ENCODE measurements around the gene FOSB. TPM values are rescaled to one million over a fixed set of nuclear protein-coding genes. Genes with fewer than 3 reads are reported as not detected.
A peak's percentile ranks its signal among the peaks of the same experiment; 100 is the strongest.

The FOSB gene
- total and polyA plus RNA-seq, 4 donors, result 0.18 to 1.3 (median 0.40) TPM

DNA sequence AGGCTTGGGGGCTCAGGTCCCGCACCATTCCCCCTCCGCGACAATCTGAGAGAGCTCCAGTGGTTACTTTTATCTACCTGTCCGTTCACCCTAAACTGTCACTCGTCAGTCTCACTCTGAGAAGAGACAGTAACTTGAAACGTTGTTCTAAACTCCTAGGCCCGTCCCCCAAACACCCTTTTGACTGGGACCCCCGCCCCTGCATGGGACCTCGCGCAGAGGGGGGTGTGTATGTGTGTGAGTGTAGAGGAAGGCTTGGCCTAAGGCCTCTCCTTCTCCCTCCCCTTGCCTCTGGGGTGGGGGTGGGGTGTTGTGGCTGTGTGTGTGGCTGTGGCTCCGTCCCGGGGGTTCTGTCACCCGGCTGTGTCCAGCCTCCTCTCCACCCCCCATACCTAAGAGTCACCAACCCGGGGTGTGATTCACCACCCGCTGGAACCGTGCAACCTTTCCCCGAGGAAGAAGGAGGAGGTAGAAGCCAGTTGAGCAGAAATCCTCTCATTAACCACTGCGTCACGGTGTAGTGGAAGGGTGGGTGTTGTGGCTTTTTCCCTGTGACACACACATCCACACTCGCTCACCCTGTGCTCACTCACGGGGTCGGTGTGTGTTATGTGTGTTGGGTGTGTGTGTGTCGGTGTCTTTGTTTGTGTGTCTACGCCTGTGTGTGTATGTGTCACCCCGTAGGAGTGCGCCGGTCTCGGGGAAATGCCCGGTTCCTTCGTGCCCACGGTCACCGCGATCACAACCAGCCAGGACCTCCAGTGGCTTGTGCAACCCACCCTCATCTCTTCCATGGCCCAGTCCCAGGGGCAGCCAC is 2.4 kb downstream of the FOSB start:
- DNase-seq (ENCODE audit: low spot score), result no peak
- Histone ChIP-seq H3K9me3 (ENCODE audit: control insufficient read depth in 4 of 4, low read length in 3 of 4) (no peaks in the 10 kb centered on the region), H3K27ac (ENCODE audit: low read depth in 1 of 2, low read length in 2 of 2) (peak overlapping the region; percentile 86 to 92), H3K36me3 (ENCODE audit: control insufficient read depth in 4 of 4, insufficient read depth in 3 of 4, low read depth in 1 of 4, low read length in 3 of 4) (no peaks in the 10 kb centered on the region), H3K9ac (ENCODE audit: low read depth in 1 of 2, low read length in 2 of 2) (no peak overlapping the region), H3K4me3 (ENCODE audit: low read depth in 1 of 3, low read length in 3 of 3) (peak overlapping the region; percentile 51 to 93 (median 67)), H3K4me1 (ENCODE audit: control insufficient read depth in 4 of 4, insufficient read depth in 4 of 4, low read length in 3 of 4) (peaks cover 8 to 46% (median 21%) of the 10 kb centered on the region in 4 donors), H3K27me3 (ENCODE audit: control insufficient read depth in 4 of 4, insufficient read depth in 4 of 4, low read length in 3 of 4) (peaks cover 0 to 4% (median 2%) of the 10 kb centered on the region in 4 donors)
- TF ChIP-seq FOXA2 (IDR thresholded peaks at IDR 0.05), result no peak
- TF ChIP-seq, protein P1, sequence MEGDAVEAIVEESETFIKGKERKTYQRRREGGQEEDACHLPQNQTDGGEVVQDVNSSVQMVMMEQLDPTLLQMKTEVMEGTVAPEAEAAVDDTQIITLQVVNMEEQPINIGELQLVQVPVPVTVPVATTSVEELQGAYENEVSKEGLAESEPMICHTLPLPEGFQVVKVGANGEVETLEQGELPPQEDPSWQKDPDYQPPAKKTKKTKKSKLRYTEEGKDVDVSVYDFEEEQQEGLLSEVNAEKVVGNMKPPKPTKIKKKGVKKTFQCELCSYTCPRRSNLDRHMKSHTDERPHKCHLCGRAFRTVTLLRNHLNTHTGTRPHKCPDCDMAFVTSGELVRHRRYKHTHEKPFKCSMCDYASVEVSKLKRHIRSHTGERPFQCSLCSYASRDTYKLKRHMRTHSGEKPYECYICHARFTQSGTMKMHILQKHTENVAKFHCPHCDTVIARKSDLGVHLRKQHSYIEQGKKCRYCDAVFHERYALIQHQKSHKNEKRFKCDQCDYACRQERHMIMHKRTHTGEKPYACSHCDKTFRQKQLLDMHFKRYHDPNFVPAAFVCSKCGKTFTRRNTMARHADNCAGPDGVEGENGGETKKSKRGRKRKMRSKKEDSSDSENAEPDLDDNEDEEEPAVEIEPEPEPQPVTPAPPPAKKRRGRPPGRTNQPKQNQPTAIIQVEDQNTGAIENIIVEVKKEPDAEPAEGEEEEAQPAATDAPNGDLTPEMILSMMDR (IDR thresholded peaks at IDR 0.05; ENCODE audit: low read depth, low read length, missing input control), result no peak
- TF ChIP-seq GABPA (IDR thresholded peaks at IDR 0.05 in 1 of 2, conservative IDR thresholded peaks at IDR 0.05 in 1 of 2), result no peak
- no peak for TF ChIP-seq TAF1 (conservative IDR thresholded peaks at IDR 0.05)
- TF ChIP-seq, protein P2, sequence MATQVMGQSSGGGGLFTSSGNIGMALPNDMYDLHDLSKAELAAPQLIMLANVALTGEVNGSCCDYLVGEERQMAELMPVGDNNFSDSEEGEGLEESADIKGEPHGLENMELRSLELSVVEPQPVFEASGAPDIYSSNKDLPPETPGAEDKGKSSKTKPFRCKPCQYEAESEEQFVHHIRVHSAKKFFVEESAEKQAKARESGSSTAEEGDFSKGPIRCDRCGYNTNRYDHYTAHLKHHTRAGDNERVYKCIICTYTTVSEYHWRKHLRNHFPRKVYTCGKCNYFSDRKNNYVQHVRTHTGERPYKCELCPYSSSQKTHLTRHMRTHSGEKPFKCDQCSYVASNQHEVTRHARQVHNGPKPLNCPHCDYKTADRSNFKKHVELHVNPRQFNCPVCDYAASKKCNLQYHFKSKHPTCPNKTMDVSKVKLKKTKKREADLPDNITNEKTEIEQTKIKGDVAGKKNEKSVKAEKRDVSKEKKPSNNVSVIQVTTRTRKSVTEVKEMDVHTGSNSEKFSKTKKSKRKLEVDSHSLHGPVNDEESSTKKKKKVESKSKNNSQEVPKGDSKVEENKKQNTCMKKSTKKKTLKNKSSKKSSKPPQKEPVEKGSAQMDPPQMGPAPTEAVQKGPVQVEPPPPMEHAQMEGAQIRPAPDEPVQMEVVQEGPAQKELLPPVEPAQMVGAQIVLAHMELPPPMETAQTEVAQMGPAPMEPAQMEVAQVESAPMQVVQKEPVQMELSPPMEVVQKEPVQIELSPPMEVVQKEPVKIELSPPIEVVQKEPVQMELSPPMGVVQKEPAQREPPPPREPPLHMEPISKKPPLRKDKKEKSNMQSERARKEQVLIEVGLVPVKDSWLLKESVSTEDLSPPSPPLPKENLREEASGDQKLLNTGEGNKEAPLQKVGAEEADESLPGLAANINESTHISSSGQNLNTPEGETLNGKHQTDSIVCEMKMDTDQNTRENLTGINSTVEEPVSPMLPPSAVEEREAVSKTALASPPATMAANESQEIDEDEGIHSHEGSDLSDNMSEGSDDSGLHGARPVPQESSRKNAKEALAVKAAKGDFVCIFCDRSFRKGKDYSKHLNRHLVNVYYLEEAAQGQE (IDR thresholded peaks at IDR 0.05), result no peak
- no peak for TF ChIP-seq FOXA1 (IDR thresholded peaks at IDR 0.05)
- 50% methylated on average over 33 of the region's 33 CpGs for WGBS

DNA sequence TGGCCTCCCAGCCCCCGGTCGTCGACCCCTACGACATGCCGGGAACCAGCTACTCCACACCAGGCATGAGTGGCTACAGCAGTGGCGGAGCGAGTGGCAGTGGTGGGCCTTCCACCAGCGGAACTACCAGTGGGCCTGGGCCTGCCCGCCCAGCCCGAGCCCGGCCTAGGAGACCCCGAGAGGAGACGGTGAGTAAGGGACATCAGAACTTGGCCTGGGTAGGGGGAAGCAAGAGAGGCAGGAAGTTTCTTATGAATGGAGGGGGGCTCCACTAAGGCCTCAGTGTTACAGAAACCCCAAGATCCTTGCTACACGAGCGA is 2.9 kb downstream of the FOSB start:
- no peaks in the 10 kb centered on the region for H3K9me3 ChIP-seq (ENCODE audit: control insufficient read depth in 4 of 4, low read length in 3 of 4)
- WGBS, result 93% methylated on average over 15 of the region's 15 CpGs
- peaks cover 8 to 46% (median 21%) of the 10 kb centered on the region in 4 donors for H3K4me1 ChIP-seq (ENCODE audit: control insufficient read depth in 4 of 4, insufficient read depth in 4 of 4, low read length in 3 of 4)
- no peaks in the 10 kb centered on the region for H3K36me3 ChIP-seq (ENCODE audit: control insufficient read depth in 4 of 4, insufficient read depth in 3 of 4, low read depth in 1 of 4, low read length in 3 of 4)
- no peak overlapping the region for H3K4me3 ChIP-seq (ENCODE audit: low read depth in 1 of 3, low read length in 3 of 3)
- no peak overlapping the region for H3K27ac ChIP-seq (ENCODE audit: low read depth in 1 of 2, low read length in 2 of 2)
- DNase-seq (ENCODE audit: low spot score), result no peak
- H3K27me3 ChIP-seq (ENCODE audit: control insufficient read depth in 4 of 4, insufficient read depth in 4 of 4, low read length in 3 of 4), result peaks cover 0 to 4% (median 2%) of the 10 kb centered on the region in 4 donors
- TF ChIP-seq TAF1 (conservative IDR thresholded peaks at IDR 0.05), result no peak
- TF ChIP-seq, protein P3, sequence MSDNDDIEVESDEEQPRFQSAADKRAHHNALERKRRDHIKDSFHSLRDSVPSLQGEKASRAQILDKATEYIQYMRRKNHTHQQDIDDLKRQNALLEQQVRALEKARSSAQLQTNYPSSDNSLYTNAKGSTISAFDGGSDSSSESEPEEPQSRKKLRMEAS (IDR thresholded peaks at IDR 0.05), result no peak
- H3K9ac ChIP-seq (ENCODE audit: low read depth in 1 of 2, low read length in 2 of 2), result no peak overlapping the region

DNA sequence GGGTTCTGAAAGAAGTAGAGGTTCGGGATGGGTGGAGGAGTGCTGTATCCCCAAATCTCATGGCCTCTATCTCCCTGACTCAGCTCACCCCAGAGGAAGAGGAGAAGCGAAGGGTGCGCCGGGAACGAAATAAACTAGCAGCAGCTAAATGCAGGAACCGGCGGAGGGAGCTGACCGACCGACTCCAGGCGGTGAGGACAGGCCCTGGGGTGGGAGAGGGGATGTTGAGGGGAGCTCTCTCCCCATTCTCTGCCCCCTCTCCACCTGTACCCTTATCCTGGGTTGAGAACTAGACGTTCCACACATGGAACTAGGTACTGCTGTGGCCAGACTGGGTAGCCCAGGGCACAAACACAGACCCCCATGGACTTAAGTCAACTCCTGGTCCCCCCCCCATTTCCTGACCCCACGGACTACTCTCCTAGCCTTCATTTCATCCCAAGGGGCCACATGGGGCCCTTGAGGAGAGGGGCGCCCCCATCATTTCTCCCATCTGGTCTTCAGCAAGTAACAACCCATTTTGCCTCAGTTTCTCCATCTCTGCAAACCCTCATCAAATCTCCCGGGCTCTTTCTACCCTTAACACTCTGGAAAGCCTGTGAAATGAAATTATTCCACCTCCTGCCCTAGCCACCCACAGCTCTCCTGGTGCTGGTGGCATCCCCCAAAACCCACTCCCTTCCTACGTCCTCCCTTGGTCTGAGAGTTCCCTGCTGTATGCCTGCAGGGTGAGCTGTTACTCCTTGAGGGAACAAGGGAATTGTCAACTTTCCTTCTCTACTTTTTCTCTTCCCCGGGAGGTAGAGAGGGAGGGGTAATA is 3.5 kb downstream of the FOSB start:
- DNase-seq (ENCODE audit: low spot score), result no peak
- Histone ChIP-seq H3K36me3 (ENCODE audit: control insufficient read depth in 4 of 4, insufficient read depth in 3 of 4, low read depth in 1 of 4, low read length in 3 of 4) (no peaks in the 10 kb centered on the region), H3K4me1 (ENCODE audit: control insufficient read depth in 4 of 4, insufficient read depth in 4 of 4, low read length in 3 of 4) (peaks cover 8 to 46% (median 21%) of the 10 kb centered on the region in 4 donors), H3K27me3 (ENCODE audit: control insufficient read depth in 4 of 4, insufficient read depth in 4 of 4, low read length in 3 of 4) (peaks cover 0 to 4% (median 2%) of the 10 kb centered on the region in 4 donors), H3K9me3 (ENCODE audit: control insufficient read depth in 4 of 4, low read length in 3 of 4) (no peaks in the 10 kb centered on the region), H3K9ac (ENCODE audit: low read depth in 1 of 2, low read length in 2 of 2) (no peak overlapping the region), H3K4me3 (ENCODE audit: low read depth in 1 of 3, low read length in 3 of 3) (no peak overlapping the region), H3K27ac (ENCODE audit: low read depth in 1 of 2, low read length in 2 of 2) (no peak overlapping the region)
- TF ChIP-seq SP1 (IDR thresholded peaks at IDR 0.05) (no peak), RXRA (IDR thresholded peaks at IDR 0.05) (no peak)
- 86% methylated on average over 16 of the region's 16 CpGs for WGBS

All from liver (tissue), 9 donors.